Glomerular endothelial cell (primary cell): ENCODE results near the gene GOLGA1. TPM values are rescaled to one million over a fixed set of nuclear protein-coding genes. Genes with fewer than 3 reads are reported as not detected.
"Not testable (repeated sequence)": the region's sequence is repeated elsewhere in the genome, so short reads cannot be mapped to it uniquely, and the experiment has no call there.

Source experiments
- DNase-seq: peaks from one replicate; pipeline ENCODE4 v3.0.0-alpha.2; 2011; ENCODE audit warnings: low read depth, low spot score; ENCODE audit errors: extremely low read depth
- total RNA-seq: library from RNA; depleted of rRNA; stranded (reverse); fragments of >200 nt; gene quantifications from 2 replicates; pipeline ENCODE4 v1.2.3, GENCODE V29; 2015

GOLGA1 gene
- total RNA-seq, 1 donor from 2014 or later: 14.6 TPM

DNA sequence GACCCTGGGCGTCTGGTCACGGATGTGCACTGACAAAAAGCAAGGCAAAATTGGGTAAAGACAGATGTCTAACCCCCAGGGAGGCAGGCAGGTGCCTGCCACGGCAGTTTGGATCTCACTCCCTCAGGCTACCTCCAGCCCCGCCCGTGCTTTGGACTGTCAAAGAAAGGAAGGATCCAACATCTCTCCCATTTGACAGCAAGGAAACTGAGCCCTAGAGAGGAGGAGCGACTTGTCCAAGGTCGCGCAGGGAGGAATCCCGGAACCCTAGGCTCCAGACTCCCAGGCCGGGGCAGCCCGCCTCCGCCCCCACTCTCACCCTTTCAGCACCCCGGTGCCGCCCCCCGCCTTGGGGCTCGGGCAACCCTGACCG lies 376 bp downstream of the GOLGA1 start:
- DNase-seq: no peak

DNA sequence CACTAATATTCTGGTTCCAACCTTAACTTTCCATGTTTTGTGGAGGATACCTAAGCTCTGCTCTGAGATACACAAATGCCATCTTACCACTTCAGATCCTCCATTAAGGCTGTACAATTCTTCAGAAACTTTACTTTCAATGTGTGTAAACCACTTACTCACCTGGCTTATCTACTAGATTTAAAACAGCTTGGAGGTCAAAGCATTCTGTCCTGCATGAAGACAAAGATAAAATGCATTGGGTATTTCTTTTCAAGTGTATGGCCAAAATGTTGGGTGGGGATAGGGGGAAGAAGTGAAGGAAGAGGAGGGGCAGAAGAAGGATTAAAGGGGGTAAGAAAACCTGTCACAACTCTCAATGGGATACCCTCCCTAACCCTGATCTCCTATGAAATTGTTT lies 939 bp downstream of the GOLGA1 start:
- DNase-seq: no peak

GRCh38 chr9:124934290-124934689 lies 6.6 kb downstream of the GOLGA1 start:
- DNase-seq: peak; percentile 22

DNA sequence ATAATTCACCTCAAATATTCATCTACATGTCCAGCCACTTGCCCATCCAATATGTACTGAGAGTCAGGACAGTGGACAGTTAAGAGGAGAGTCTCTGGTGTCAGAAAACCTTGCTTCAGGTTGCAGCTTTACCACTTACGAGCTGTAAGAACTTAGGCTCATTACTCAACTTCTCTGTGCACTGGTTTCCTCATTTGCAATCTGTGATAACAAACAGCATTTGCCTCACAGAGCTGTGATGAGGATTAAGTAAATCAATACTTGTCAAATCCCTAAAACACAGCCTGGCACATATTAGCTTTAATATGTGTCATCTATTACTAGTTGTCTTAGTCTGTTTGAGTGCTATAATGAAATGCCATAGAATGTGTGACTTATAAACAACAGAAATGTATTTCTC lies 8.6 kb downstream of the GOLGA1 start:
- DNase-seq: no peak

- no peak for DNase-seq
Measured at GRCh38 chr9:124929464-124929863, 11.4 kb downstream of the GOLGA1 start.

DNA sequence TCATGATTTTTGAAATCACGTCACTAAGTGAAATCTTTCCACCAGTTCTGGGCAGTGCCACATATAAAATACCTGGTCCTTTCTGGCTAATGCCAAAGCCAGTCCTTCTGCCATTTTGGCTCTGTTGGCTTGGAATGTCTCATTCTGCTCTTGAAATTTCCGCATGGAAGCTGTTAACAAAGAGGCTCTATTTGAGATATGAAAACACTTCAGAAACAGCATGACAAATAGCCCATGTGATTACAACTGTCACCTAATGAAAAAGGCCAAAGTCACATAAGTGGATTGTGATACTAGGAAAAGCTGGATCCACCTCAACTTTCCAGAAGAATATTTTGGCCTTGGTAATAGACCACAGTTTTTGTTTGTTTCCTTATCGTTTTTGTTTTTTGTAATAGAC lies 12.8 kb downstream of the GOLGA1 start:
- no peak for DNase-seq

DNA sequence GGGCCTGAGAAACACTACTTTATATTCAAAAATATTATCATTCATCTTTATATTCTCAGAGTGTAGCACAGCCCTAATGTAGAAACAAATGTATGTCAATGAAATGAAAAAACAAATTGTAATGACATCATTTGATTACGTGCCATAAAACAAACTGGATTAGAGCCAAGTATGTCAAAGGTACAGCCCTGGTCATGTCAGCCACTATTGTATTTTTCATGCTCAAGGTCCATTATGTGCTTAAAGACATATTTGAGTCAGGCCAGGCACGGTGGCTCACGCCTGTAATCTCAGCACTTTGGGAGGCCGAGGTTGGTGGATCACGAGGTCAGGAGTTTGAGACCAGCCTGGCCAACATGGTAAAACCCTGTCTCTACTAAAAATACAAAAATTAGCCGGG lies 20.5 kb downstream of the GOLGA1 start:
- DNase-seq: not testable (repeated sequence)

- no peak for DNase-seq
Measured at GRCh38 chr9:124914753-124915405, 26.0 kb downstream of the GOLGA1 start.

DNA sequence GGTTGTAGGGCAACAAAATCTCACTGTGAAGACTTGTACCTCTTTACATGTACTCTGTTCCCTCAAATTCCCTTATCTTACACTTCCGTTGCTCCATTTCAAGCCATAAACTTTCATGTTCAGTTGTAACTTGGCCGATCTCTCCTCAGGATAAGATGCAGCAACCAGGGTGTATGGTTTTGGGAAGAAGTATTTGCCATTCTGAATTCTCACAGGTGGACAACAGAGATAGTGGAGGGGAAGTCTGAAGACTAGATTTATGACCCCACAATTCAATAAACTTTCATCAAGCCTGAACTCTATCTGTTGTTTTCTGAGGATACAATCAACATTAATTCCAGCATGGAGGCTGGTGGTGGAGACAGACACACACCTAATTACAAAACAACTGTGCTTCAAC lies 27.5 kb downstream of the GOLGA1 start:
- DNase-seq: no peak

DNA sequence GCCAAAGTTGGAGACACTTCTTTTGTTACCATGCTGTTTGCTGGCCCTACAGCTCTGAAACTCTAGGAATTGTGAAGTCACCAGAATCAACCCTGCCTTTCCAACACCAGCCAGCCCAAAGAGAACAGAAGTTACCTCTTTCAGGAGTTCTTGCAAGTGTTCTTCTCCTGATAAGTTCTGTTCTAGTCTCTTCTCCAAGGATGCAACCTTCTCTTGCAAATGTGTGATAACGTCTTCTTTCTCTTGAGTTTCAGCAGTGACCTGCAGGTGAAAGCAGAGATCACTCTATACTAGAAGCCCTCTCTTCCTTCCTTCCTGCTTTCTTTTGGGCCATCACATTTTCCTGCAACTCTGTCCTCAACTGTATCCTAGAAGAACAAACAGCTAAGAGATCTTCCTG lies 29.1 kb downstream of the GOLGA1 start:
- DNase-seq: no peak

DNA sequence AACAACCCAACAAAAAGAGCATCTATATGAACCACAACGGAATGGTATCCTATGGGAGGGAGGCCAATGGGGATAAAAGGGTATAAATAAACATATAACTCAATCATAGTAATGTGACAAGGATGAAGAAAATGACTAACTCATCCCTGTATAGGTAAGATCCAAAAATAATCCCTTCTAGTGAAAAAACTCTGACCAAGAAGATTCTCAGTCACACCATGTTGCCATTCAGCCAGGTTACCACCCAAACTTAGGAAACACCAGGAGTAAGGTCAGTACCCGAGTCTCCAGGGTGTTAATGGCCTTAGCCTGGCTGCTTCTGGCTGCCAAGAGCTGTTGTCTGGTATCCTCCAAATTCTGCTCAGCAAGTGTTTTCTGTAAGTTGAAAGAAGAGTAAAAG lies 32.8 kb downstream of the GOLGA1 start:
- no peak for DNase-seq

- DNase-seq: no peak
Measured at GRCh38 chr9:124906966-124907365, 33.9 kb downstream of the GOLGA1 start.

DNA sequence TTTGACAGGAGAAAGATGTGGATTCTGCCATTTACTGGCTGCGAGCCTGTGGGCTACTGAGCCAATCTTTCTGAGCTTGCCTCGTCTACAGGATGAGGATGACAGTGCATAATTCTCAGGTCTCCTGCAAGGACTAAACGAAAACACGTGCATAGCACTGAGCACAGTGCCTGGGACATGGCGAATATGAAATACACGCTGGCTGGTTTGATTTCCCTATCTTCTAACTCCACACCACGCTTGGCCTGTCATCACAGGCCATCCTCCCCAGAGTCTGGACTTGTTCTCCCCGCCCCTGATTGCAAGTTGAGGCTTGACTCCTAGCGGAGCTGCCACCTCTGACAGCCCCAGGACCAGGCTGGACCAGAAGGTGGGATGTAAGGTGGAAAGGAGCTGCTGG lies 41.0 kb downstream of the GOLGA1 start:
- DNase-seq: no peak

DNA sequence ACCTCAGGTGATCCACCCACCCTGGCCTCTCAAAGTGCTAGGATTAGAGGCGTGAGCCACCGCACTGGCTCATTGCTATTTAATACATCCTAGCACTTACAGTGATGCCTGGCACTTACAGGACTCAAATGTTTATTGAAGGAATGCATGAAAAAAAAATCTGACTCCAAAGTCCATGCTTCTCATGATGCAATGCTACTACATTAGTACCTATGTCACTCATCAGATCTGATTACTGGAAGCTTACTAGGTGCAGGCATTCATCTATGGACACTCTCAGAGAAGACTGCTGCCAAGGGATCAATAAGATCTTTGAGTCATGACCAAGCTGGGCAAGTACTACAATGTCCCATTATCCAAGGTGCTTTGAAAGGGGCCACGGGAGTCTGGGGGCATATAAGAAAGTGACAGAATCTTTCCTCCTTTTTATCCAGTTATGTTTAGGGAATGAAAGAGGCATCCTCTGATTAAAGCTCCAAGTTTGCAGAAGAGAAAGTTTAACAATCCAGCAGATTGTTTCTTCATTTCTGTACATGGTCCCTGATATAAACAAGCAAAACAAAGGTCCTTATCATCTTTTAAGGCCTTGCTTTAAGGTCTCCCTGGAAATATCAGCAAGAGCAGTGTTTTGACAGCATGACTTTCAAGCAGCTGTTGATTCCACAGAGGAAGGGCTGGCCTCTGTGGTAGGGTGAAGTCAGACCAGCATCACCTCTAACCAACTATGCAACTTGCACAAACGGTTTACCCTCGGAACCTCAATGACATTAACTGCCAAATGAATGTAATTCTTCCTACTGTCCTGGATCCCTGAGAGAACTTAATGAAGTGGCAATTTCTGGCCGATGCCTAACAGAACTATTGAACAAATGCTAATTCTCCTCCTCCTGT lies 43.1 kb downstream of the GOLGA1 start:
- no peak for DNase-seq

- DNase-seq: peak; percentile 20
Measured at GRCh38 chr9:124894741-124895170, 46.1 kb downstream of the GOLGA1 start.

DNA sequence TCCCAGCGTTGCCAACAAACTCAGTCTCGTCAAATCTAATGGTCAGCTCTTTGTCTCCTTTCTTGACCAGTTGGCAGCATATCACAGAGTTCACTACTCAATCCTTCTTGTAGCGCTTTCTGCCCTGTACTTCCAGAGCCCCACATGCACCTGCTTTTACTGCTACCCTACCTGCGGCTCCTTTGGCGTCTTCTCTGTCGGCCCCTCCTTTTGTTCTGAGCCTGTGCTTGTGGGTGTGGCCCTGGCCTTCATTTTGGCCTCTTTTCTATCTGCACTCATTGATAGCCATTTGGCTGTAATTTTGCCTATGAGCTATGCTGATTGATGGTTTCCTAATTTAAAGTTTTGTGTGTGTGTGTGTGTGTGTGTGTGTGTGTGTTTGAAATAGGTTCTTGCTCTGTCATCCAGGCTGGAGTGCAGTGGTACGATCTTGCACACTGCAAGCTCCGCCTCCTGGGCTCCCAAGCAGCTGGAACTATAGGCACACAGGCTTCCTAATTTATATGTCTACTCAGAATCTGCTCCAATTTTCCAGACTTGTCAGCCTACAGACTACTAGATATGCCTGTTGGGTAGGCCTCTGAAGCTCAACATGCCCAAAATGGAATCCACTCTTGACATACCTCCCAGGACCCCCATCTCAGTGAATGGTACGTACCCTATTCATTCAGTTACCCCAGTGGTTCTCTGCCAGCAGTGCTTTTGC lies 46.7 kb downstream of the GOLGA1 start:
- DNase-seq: no peak

DNA sequence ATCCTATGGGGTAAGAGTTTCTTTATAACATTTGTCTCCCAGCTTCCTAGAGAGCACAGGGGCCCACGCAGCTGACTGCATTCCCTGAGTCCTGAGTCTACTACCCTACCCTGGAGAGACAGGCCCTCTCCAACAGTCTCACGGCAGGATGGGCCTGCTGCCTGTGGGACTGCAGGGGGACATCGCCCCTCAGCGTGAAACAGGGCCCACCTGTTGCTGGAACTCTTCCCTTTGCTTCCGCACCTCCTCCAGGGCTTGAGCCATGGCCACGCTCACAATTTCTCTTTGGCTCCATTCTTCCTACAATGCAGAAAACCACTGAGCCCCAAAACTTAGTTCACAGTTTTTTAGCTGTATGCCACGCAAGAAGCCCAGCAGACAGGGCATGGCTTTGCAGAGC lies 50.7 kb downstream of the GOLGA1 start:
- no peak for DNase-seq

GRCh38 chr9:124889006-124889405 lies 51.9 kb downstream of the GOLGA1 start:
- no peak for DNase-seq

DNA sequence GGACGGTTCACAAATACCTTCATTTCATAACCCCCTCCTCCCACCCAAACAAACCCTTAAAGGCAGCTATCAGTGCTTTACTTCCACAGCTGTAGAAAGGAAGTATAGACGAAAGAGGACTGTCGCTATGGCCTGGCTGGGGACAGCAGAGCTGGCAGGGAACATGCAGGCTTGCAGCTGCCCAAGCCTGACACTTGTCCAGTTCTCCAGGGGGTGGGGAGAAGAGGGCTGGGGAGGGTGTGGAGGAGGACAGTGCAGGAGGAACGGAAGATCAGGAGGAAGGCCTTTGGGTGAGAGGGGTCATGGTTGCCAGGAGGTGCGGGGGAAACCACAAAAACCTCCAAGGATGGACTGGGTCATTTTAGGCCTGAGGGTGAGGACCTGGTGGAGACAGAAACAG lies 53.1 kb downstream of the GOLGA1 start:
- DNase-seq: no peak

- no peak for DNase-seq
Measured at GRCh38 chr9:124886866-124887492, 53.9 kb downstream of the GOLGA1 start.

GRCh38 chr9:124886461-124886860 lies 54.4 kb downstream of the GOLGA1 start:
- no peak for DNase-seq
